ENCODE data around the gene MBP. TPM values are rescaled to one million over a fixed set of nuclear protein-coding genes. Genes with fewer than 3 reads are reported as not detected.

Gene MBP
- polyA plus RNA-seq, 1 experiment: 2.1 TPM

- ChIA-PET POLR2A (no interaction called here), CTCF (no interaction called here)
- TF ChIP-seq CTCF (IDR thresholded peaks at IDR 0.05; ENCODE audit: insufficient read depth, low read depth, low read length): no peak
Measured at GRCh38 chr18:77090546-77091174, 41.9 kb downstream of the MBP start.

GRCh38 chr18:77089723-77090285, 42.8 kb downstream of the MBP start:
- POLR2A ChIA-PET: no interaction called here
- no peak overlapping the region for H3K4me3 ChIP-seq (ENCODE audit: low read depth, low read length)
- no peak for DNase-seq (ENCODE audit: low read depth)
- no peaks in the 10 kb centered on the region for H3K36me3 ChIP-seq (ENCODE audit: control insufficient read depth, insufficient read depth, low read length)
- no peaks in the 10 kb centered on the region for H3K27me3 ChIP-seq (ENCODE audit: control insufficient read depth, insufficient read depth, low read length)
- CTCF ChIA-PET: no interaction called here
- no peak for TF ChIP-seq CTCF (IDR thresholded peaks at IDR 0.05; ENCODE audit: insufficient read depth, low read depth, low read length)

More at GRCh38 chr18:77090546-77091174, 41.9 kb downstream of the MBP start:
- Histone ChIP-seq H3K27me3 (ENCODE audit: control insufficient read depth, insufficient read depth, low read length) (no peaks in the 10 kb centered on the region), H3K4me3 (ENCODE audit: low read depth, low read length) (no peak overlapping the region), H3K36me3 (ENCODE audit: control insufficient read depth, insufficient read depth, low read length) (no peaks in the 10 kb centered on the region)
- no peak for DNase-seq (ENCODE audit: low read depth)

GRCh38 chr18:77088963-77089722, 43.4 kb downstream of the MBP start:
- no peak for DNase-seq (ENCODE audit: low read depth)
- Histone ChIP-seq H3K36me3 (ENCODE audit: control insufficient read depth, insufficient read depth, low read length) (no peaks in the 10 kb centered on the region), H3K4me3 (ENCODE audit: low read depth, low read length) (no peak overlapping the region), H3K27me3 (ENCODE audit: control insufficient read depth, insufficient read depth, low read length) (no peaks in the 10 kb centered on the region)
- ChIA-PET CTCF (no interaction called here), POLR2A (no interaction called here)
- TF ChIP-seq CTCF (IDR thresholded peaks at IDR 0.05; ENCODE audit: insufficient read depth, low read depth, low read length): no peak

GRCh38 chr18:77087393-77088141, 45.0 kb downstream of the MBP start:
- POLR2A ChIA-PET: no interaction called here
- TF ChIP-seq CTCF (IDR thresholded peaks at IDR 0.05; ENCODE audit: insufficient read depth, low read depth, low read length): no peak
- DNase-seq (ENCODE audit: low read depth): no peak
- Histone ChIP-seq H3K4me3 (ENCODE audit: low read depth, low read length) (peak overlapping the region; percentile 27), H3K27me3 (ENCODE audit: control insufficient read depth, insufficient read depth, low read length) (no peaks in the 10 kb centered on the region), H3K36me3 (ENCODE audit: control insufficient read depth, insufficient read depth, low read length) (no peaks in the 10 kb centered on the region)
- CTCF ChIA-PET: interaction anchor here (0.5 kb wide), 1 partner anchor 83 kb away, joined by 3 read pairs; no protein-coding TSS in a partner anchor

All from BJ (cell line).